GM19351 (cell line): ENCODE measurements around the gene ADGRE1.

Experiments used
- ATAC-seq: cut with Tn5 transposase; IDR thresholded peaks from one replicate; pipeline ENCODE4 v1.9.1; 2021; ENCODE audit warnings: mild to moderate bottlenecking, moderate library complexity; ENCODE audit not compliant: unreplicated experiment

ADGRE1 gene

DNA sequence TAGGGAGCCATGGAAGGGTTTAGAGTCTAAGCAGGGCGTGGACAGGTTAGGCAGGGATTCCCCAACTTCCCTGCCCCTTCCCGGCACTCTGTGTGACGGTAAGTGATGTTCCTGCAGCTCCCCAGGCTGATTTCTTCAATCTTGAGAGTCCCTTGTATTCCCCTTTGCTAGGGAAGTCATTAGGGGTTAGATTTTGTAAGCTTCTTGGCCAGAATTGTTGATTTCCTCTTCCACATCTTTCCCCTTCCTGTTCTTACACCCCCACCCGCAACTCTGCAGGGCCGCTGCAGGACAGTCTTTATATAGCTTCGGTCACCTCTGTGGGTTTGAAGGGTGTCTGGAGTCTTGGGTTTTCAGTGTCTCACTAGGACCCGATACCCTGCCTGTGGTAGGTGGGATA is 10.6 kb upstream of the ADGRE1 start:
- no peak for ATAC-seq

- ATAC-seq, result no peak
These were observed 9.6 kb upstream of the ADGRE1 start for GRCh38 chr19:6877766-6878165.

DNA sequence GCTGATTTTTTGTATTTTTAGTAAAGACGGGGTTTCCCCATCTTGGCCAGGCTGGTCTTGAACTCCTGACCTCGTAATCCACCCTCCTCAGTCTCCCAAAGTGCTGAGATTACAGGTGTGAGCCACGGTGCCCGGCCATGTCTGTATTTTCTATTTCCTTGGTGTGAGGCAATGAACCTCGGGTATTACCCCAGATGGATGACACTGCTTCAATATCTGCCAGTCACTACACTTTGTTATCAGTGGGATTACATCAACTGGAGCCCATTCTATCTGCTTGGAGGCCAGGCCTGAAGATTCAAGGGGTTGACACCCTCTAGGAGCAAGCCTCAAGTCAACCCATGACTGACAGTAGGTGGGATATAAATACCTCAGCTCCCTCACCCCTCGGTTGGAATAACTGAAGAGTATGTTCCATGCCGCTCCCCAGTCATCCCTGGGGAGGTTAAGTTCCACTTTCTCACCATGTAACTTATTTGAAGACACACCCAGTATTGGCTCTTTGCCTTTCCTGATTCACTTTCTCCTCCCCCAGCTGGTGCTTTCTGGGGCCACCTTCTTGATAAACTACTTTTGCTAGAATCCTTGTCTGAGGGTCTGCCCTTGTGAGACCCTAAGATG is 992 bp upstream of the ADGRE1 start:
- no peak for ATAC-seq

GRCh38 chr19:6888967-6889366 is 1.6 kb downstream of the ADGRE1 start:
- no peak for ATAC-seq

DNA sequence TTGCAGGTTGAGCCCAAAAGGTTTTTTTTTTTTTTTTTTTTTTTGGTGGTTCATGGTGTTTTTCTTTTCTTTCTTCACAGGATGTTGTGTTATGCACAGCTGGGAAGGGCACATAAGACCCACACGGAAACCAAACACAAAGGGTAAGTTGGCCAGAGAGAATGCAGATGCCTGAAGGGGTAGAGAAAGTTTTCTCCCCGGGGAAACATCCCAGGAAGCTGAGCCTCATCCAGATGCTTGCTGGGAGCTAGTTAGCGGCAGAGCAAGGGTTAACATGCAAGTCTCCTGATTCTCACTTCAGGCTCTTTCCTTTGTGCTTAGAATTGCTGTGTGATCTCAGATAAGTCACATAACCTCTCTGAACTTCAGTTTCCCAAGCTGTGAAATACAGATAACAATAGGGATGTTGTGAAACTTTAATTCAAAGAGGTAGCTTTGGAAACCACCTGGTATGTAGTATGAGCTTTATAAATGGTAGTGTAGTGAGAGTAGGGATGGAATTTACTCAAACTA is 3.1 kb downstream of the ADGRE1 start:
- ATAC-seq, result no peak

DNA sequence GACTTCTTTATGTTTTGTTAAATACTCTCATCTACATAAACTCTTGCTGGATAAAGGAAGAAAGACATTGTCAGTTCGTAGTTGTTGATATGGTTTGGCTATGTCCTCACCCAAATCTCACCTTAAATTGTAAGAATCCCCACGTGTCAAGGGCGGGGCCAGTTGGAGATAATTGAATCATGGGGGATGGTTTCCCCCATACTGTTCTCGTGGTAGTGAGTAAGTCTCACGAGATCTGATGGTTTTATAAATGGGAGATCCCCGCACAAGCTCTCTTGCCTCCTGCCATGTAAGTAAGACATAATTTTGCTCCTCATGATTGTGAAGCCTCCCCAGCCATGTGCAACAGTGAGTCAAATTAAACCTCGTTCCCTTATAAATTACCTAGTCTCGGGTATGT is 3.6 kb downstream of the ADGRE1 start:
- ATAC-seq, result no peak

DNA sequence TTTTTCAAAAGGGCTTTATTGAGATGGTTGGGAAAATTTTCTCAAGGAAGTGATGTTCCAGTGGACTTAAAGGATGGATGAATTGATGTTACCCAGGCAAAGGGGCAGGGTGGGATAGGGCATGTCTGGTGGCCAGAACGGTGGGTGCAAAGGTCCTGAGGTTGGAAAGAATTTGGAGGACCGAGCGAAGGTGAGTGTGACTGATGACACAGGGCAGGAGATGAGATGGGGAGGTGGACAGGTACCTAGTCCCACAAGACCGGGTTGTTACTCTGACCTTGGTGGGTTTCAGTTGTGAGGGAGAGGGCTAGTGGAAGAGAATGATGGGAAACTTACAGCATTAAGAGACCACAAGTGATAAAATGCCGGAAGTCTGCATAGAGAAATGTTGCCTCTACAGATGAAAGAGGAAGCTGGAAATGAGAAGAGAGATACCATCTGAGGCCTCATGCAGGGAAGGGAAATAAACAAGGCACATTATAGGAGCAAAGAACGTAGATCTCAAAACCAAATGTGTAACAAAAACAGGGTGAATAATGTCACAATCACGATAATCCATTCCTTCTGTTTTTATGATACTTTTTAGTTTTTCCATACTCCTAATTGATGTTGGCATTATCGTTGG is 4.5 kb downstream of the ADGRE1 start:
- no peak for ATAC-seq

DNA sequence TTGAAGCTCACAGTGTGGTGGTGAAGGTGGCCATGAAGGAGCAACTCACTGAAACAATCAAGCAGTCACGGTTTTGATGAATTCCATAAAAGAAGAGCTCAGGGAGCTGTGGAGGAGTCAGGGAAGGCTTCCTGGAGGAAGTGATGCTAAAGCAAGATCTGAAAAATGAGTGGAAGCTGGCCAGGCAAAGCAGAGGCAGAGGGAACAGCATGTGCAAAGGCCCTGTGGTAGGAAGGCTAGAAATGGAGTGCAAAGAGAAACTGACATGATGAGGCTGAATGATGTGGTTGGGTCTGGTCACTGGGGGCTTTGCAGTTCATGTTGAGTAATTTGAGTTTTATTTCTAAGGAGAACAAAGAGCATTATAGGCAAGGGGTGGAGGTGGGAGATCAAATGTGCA is 6.9 kb downstream of the ADGRE1 start:
- ATAC-seq, result no peak

DNA sequence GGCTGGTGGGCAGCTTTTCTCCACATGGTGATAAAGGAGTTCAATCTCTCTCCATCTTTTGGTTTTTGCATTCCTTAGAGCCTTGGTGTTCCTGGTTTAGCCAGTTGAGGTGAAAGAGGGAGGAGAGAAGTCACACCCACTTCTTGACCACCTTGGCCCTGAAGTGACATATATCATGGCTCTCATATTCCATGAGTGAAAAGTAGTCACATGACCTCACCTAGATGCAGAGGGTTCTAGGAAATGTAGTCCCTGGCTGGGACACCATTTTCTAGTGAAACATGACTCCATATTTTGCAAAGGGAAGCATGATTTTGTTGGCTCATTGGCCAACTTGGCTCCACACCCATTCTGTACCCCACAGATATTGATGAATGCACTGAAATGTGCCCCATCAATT is 16.1 kb downstream of the ADGRE1 start:
- ATAC-seq, result no peak

GRCh38 chr19:6906559-6907060 is 19.2 kb downstream of the ADGRE1 start:
- no peak for ATAC-seq

DNA sequence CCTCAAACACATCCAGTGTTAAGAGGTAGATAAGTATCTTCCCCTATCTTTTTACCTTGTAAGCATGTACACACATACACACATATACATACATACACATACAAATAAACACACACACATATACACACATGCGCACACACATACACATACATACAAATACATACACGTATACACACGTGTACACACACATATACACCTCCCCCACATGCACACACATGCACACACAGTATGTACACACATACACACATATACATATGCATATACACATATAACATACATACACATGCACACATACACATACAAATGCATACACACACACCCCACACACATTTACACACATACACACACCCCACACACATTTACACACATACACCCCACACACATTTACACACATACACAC is 24.1 kb downstream of the ADGRE1 start:
- no peak for ATAC-seq

DNA sequence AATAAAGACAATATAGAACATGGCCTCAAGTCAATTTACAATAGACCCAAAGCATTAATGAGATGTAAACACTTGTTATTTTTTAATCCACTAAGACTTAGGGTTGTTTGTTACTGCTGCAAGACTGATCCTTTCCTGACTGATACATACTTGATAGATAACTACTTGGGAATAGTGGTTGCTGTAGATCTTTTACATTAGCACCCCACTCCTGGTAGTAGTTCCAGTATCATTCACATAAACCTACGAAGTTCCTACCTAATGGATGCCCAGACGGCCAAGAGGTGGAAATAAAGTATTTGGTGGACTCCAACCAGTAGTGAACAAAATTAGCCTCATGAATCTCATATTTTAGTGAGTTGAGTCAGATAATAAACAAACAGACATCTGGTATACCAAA is 26.9 kb downstream of the ADGRE1 start:
- no peak for ATAC-seq

DNA sequence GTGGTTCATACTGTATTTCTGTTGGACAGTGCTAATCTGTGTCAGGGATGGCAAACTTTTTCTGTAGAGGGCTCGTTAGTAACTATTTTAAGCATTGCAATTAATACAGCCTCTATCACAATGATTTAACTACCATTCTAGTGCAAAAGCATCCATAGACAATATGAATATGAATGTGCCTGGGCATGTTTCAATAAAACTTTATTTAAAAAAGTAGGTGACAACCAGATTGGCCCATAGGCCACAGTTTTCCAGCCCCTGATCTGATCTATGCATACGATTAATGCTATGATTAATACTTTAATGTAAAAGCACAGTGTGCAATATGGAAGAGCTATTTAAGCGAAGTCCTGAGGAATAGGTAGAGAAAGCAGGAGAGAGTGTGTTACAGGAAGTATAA is 29.6 kb downstream of the ADGRE1 start:
- no peak for ATAC-seq

DNA sequence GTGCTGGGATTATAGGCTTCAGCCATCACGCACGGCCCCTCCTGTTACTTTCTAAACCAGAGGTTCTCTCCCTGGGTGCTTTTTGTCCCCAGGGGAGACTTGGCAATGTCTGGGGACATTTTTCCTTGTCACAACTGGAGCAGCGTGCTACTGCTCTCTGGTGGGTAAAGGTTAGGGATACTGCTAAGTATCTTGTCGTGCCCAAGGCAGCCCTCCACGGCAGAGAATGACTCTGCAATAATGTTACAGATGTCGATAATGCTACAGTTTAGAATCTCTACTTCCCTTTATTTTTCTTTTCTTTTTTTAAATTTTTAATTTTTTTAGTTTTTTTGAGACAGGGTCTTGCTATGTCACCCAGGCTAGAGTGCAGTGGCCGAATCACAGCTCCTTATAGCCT is 38.0 kb downstream of the ADGRE1 start:
- ATAC-seq, result no peak

GRCh38 chr19:6925801-6926751 is 38.7 kb downstream of the ADGRE1 start:
- no peak for ATAC-seq

GRCh38 chr19:6930190-6930589 is 42.8 kb downstream of the ADGRE1 start:
- ATAC-seq, result no peak

- ATAC-seq, result no peak
These were observed 47.7 kb downstream of the ADGRE1 start for GRCh38 chr19:6935069-6935468.

DNA sequence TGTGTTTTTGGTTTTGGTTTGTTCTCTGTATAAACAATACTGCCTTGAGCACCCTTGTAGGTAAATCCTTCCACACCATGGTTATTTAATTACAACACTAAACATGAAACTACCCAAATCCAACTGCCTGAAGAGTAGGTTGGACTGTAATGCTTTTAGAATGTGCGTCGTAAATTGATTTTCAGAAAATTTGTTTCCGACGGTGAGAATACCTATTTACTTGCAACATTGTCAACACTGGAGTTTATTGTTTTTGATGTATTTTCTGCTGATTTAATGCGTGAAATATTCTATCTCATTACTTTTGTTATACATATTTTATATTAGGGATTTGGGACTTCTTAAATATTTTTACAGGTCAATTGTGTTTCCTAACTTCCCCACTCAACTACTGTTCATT is 48.2 kb downstream of the ADGRE1 start:
- no peak for ATAC-seq

DNA sequence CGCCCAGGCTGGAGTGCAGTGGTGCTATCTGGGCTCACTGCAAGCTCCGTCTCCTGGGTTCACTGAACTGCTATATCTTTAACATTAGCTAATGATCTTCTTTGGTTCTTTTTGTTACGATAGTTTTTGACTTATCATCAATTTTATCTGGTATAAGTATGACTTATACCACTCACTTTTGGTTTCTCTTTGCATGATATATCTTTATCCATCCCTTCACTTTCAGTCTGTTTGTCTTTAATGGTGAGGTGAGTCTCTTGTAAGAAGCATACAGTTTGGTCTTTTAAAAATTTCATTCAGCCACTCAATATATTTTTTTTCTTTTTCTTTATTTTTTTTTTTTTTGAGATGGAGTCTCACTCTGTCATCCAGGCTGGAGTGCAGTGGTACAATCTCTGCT is 58.4 kb downstream of the ADGRE1 start:
- no peak for ATAC-seq

- ATAC-seq, result no peak
These were observed 60.4 kb downstream of the ADGRE1 start for GRCh38 chr19:6947745-6948144.

DNA sequence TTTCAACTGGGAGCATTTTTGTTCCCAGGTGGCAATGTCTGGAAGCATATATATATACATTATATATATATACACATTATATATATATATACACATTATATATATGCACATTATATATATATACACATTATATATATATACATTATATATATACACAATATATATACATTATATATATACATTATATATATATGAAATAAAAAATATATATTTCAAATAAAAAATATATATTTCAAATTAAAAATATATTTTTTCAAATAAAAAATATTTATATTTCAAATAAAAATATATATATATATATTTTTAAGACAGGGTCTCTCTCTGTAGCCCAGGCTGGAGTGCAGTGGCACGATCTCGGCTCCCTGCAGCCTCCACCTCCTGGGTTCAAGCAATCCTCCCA is 61.5 kb downstream of the ADGRE1 start:
- no peak for ATAC-seq

GRCh38 chr19:6952956-6953355 is 65.6 kb downstream of the ADGRE1 start:
- ATAC-seq, result no peak
